ENCODE results near the gene RHOJ. TPM values are rescaled to one million over a fixed set of nuclear protein-coding genes. Genes with fewer than 3 reads are reported as not detected.
"Not testable (repeated sequence)": the region's sequence is repeated elsewhere in the genome, so short reads cannot be mapped to it uniquely, and the experiment has no call there.

The RHOJ gene
- polyA plus RNA-seq, 1 donor, result 23.4 TPM

DNA sequence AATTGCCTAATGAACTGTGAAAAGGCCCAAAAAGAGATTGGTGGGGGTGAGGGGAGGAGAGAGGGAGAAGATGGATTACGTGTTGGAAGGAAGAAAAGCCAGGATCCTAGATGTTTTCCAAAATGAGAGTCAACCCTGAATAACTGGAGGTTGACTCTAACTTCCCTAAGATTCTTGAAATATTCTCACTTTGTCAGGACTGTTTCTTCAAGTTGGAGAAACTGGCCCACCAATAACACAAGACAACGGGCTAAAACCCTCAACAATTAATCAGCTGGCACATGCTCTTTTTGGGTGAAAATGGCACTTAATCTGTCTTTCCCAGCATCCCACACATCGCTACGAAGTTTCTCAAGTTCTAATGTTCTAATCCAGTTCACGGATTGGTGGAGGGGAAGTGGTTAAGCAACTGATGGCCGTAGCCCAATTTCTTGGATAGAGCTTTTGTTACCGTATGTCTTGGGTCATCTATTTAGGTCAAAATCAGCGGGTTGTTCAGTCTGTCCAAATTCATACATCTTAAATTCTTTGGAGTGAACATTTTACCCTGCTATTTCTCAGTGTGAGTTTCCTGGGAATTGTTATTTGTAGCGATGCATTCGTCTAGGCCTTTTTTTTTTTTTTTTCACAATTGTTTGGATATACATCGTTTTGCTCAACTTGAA is 65.5 kb downstream of the RHOJ start:
- DNase-seq, result no peak

DNA sequence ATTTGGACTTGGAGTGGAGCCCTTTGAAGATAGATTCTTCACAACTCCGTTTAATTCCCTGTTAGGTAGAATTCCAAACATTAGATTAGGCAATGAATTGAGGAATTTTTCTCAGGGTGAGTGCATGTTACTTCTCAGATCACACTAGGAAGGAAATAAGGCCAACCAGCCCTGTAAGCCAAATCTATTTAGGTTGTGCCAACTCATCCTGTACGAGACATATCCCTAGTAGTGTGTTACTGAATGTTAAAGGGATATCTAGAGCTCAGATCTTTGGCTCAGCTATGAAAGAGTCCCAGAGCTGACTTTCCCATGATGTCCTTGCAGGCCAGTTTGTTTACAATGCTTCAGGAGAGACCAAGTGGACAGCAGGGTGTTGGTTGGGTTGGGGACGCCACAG is 68.9 kb downstream of the RHOJ start:
- no peak for DNase-seq

DNA sequence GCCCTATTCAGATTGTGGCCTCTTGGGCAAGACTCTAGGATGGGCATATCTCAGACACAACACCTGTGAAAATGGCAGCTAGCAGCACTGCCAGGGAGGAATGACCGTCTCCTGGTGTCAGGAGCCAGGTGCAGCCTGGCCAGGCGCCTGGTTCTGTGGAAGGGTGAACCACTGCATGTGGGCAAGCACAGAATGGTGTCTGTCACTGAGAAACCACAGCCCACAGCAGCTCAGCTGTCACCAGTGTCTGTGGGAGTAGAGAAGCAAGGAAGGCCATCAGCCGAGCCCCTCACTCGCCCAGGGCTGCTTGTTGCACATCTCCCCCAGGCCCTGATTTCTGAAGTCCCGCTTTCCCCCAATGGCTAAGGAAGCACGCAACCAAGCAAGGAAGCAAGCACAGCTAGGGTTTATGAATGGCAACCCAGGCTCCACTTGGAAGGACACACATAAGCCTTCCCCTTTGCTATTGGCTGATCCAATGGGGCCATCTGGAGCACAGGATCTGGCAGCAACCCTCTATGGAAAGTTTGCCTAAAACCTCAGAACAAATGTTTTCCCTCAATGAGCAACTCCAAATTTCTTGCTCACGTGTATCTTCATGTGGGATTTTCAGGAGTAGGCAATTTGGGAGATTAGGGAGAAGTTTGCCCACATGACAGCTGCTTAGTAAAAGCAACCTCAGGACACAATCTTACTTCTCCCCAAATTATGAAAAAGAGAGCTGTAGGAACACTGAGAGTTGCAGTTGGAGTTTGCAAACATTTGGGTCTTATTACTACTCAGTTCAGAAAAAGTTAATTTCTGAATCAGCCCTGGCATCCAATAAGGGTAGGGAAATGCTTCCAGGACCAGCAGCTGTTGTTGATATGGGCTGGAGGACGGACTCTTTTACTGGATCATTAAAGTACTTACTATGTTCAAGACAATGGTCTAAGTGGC is 69.7 kb downstream of the RHOJ start:
- DNase-seq, result peak; percentile 60

DNA sequence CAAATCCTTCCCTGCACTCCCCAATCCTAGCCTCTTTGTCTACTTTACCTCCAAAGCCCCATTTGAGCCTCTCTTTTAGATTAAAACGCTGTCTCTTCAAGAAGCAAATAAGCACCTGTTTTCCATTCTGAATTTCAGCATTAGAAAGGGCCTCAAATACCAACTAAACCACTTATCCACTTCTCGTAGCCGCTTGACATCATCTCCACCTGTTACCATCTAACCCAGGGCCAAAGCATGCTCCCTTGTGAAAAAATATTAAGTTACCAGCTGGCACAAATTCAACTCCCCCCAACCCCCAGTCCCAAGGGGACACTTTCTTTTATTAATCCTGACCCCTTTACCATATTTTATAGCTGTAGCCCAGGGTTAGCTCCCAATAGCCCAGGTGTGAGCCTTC is 71.4 kb downstream of the RHOJ start:
- no peak for DNase-seq

GRCh38 chr14:63276016-63276415 is 71.8 kb downstream of the RHOJ start:
- no peak for DNase-seq

DNA sequence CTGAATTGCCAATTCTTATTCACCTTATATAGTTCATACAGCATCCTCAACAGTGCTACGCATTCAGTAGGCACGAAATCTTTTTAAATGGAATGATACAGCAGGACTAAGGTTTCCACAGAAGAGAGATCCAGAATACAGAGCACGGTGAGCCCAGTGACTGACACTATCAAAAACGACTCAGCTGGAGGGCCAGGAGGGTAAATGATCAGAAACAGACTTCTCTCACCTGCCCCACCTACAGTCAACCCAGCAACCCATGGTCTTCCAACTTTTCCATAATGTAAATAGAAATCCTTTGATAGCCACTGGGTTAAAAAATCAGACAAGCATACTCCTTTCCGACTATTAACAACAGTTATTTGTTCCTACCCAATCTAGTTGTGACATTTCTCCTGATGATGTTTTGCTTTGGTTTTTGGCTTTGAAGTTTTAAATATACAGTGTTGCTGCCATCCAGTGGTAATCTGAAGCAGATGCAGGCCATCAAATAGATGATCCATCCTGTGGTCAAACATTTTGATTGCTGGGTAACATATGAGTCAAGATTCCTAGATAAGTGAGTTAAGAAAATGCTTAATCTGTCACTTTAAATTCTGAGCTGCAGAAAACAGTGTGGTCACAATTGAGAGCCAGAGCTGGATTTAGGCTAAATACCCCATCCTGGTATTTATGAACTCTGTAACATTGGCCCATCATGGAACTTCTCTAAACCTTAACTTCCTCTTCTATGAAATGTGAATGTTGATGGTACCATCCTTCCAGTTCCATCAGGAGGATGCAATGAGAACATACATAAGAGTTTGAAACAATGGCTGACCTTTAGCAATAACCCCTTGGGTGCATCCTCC is 72.5 kb downstream of the RHOJ start:
- DNase-seq, result no peak

- DNase-seq, result no peak
Observed at GRCh38 chr14:63277591-63278183, 73.4 kb downstream of the RHOJ start.

DNA sequence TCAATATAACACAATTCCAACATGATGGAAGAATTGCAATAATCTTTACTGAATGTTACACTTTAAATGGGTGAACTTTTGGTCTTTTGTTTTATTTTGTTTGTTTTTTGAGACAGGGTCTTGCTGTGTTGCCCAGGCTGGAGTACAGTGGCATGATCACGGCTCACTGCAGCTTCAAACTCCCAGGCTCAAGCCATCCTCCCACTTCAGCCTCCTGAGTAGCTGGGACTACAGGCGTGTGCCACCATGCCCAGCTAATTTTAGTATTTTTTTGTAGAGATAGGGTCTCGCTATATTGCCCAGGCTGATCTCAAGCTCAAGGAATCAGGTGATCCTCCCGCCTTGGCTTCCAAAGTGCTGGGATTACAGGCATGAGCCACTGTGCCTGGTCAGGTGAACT is 75.7 kb downstream of the RHOJ start:
- DNase-seq, result not testable (repeated sequence)

- no peak for DNase-seq
Observed at GRCh38 chr14:63282997-63283883, 79.0 kb downstream of the RHOJ start.

- no peak for DNase-seq
Observed at GRCh38 chr14:63283884-63284248, 79.6 kb downstream of the RHOJ start.

DNA sequence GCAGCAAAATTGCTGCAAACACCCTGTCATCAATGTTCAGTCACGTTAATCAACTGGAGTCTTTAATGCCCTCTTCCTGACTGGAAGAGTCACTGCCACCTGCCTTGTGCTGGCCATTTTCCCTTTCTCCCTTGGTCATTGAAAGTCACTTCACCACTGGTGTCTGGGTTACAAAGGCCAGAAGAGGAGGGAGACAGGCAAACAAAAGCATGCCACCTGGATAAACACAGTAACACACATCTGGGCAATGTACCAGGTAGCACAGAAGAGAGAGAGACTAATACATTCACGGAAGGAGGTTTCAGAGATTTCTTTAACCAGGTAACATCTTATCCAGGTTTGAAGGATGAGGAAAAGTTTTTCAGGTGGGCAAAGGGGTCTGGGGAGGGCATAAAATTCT is 81.8 kb downstream of the RHOJ start:
- no peak for DNase-seq

DNA sequence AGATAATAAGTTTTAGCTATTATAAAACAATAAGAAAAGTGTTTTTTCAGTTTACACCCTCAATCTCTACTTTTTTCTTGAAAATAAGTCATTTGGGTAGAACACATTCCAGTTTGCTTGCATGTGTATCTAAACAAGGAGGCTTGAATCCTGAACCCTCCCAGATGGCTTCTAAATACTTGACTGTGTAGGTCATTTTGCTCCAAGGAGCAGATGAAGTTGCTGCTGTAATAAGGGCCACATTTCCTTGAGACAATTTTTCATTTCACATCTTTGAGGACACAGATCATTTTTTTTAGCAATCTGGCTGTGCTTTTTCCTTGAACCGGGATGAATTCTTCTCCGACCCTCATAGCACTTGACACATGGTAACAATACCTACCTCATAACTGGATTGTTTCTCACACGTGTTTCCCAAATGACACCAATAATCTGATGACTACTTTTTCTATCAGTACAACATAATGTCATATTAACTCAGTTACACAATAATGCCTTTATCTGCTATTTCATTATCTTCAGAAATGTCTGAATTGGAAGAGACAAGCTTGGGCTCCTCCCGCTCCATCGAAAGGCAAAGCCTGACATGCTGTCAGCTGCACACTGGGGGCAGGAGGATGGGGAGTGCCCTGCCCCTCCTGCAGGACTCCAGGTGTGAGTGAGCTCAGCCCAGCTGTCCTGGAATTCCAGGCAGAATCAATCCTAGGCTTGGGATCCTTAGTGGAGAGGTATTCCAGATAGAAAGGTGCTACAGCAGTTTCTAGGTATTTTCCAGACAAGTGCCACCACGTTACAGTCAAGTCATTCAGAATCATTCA is 83.6 kb downstream of the RHOJ start:
- DNase-seq, result no peak

- DNase-seq, result no peak
Observed at GRCh38 chr14:63288853-63289252, 84.6 kb downstream of the RHOJ start.

DNA sequence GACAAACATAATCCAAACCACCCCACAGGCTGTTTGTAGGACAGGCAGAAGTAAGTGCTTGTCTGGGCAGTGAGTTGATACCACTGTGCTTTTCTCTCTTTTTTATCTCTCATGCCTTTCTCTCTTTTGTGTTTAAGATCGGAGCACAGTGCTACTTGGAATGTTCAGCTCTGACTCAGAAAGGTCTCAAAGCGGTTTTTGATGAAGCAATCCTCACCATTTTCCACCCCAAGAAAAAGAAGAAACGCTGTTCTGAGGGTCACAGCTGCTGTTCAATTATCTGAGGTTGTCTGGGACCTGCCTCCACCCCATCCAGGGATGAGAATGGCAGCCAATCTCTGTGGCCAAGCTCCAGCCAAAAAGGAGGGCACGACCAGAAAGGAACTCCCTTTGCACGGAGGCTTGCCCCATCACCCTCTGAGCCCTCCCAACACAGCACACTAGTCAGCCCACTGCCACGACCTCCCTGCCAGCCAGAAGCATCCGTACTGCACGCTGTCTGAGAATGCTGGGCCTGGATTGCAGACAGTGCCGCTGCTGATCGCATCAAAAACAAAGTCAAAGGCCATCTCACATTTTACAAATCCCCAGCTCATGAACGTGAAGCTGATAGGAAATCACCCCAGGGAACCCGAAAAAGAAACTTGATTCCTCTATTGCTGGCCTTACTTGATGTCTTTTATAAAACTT is 86.6 kb downstream of the RHOJ start:
- no peak for DNase-seq

DNA sequence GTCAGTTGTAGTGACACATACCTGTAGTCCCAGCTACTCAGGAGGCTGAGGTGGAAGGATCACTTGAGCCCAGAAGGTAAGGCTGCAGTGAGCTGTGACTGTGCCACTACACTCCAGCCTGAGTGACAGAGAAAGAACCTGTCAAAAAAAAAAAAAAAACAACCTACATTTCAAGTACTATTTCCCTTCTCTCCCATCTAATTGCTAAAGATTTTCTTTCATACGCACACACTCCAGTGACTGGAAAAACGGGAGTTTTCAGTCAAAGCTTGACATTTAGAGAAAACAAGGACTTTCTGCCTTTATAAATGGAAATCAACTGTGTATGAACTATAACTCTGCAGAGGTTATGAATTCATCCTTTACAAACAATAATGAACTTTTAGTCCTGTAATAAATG is 88.6 kb downstream of the RHOJ start:
- no peak for DNase-seq

DNA sequence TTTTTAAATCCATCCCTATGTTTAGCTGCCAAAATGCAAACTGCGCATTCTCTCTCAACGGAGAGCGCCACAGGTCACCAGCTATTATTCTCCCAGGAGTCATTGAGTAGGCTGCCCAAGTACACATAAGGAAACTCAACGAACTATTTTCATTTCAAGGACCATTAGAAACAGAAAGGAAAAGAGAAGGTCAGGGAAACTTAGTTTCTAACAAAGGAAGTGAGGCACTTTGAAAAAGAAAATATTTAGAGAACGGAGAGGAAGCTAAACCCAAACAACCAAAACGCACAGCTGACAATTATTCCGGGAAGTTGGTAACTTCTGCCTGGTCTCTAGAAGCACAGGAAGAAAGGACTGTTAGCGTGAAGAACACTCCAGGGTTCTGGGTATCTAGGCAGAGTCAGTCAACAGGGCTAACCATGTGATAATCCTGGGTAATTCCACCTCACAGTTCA is 91.0 kb downstream of the RHOJ start:
- no peak for DNase-seq

DNA sequence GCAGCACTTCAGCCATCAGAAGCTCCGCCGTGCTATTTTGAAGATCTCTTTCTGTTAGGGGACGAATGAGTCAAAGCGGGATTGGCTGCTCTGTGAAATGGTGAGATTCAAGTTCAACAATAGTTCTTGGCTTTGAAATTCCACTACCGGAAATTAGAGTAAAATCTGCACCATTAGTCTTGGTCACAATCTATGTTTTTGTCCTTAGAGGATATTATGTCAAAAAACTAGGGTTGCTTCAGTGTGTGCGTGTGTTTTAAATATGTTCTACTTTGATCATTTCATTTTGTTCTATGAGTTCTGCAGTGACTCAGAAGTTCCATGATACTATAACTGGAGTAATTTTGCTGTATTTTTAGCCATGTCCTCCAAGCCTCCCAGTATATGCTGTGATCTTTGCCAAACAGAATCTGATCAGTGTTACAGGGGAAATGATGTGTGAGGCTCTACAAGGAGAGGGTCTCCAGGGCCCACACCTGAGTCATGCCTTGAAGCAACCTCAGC is 91.9 kb downstream of the RHOJ start:
- DNase-seq, result peak; percentile 71

- DNase-seq, result no peak
Observed at GRCh38 chr14:63297372-63298063, 93.3 kb downstream of the RHOJ start.

Measured in hindlimb muscle (tissue), 1 donor.